UCSD-AML1 (cell line): ENCODE measurements around the gene ERFE.

Experiments used
- DNase-seq: peaks from one replicate; lab custom pipeline; 2025; ENCODE audit not compliant: unreplicated experiment; lab: John Stamatoyannopoulos, UW

Gene ERFE

DNA sequence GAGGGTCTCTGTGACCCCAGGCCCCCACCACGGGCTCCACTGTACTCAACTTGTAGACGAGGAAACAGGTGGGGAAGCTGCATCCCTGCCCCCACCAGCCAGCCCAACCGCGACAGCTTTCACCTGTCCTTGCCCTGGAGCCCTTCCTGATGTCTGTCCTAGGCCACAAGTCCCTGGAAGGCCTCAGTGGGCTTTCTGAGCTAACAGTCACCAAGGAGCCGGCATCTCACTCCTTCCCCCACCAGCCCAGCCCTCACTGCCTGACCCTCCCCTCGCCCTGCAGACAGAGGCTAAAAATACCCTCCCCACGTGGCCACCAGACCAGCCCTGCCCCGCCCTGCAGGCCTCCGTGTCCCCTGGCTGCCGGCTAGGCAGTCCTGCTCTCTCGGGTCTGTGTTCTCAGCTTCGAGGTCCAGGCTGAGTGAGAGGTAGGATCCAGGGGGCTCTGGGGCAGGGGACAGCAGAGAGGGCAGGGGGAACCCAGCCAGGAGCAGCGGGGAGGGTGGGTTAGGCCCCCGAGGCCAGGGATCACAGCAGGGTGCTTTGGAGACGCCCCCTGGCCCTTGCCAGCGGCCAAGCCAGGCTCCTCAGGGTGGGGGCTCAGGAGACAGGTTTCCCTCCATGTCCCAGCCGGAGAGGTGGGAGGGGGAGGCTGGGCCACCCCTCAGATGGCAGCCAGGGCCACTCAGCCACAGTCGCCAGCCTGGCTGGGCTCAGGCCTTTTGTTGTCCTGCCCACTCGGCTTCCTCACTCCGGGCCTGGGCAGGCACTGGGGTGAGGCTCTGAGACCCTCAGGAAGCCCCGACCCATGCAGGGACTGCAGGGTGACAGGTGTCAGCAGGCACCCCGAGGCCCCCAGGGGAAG is 20.2 kb upstream of the ERFE start, which contains the start of gene KLHL30:
Gene KLHL30 (plus strand): TSS at position 338 of the 865 bp plus-strand sequence. CDS start 2,087 bp downstream, outside the sequence.
- DNase-seq = no peak

DNA sequence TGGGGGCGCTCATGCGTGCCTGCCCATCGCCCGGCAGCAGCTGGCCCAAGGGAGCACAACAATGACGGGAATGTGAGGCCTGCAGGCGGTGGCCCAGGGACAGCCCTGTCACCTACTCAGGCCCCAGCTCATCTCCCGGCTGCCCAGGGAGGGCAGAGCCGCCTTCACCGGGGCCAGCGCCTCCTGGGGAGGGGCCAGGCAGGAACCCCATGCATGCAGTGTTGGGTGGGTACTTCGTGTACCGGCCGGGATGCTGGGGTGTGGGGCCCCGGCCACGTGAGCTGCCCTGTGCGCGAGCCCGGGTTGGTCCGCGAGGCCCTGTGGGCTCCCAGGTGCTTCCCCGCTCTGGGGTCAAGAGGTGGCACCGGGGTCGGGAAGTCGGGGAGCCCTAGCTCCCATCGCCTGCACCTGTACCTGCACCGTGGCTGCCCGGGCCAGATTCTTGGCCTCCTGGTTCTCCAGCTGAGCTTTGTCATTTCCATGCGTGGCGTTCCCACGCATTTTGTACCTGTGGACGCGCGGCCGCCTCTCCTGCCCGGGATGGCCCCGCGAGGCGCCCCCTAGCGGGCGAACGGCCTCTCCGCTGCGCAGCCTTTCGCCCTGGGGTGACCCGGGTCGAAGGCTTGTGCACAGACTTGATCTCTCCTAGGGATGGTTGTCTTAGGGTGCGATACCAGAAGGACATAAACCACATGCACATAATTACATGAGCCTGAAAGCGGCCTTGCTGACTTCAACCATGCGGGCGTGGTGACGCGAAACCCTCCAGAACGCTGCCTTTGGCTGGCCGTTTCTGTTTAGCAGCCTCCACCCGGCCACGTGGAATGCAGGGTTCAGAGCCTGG is 19.4 kb upstream of the ERFE start:
- no peak for DNase-seq

DNA sequence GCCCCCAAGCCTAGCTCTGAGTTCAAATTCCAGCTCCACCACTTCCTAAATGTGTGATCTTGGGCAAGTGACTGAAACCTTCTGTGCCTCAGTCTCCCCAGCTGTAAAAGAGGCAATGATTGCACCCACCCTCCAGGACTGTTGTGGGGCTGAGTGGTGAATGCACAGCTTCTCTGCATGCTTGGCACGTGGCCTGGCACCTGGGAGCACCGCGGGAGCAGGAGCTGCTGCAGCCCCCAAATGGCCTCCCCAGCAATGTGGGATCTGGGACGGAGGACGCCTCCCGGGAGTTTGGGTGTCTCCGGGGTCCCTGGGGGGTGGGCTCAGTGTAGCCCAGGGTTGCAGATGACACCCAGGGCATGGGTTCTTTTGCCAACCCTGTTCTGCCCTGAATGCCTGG is 18.7 kb upstream of the ERFE start:
- no peak for DNase-seq

DNA sequence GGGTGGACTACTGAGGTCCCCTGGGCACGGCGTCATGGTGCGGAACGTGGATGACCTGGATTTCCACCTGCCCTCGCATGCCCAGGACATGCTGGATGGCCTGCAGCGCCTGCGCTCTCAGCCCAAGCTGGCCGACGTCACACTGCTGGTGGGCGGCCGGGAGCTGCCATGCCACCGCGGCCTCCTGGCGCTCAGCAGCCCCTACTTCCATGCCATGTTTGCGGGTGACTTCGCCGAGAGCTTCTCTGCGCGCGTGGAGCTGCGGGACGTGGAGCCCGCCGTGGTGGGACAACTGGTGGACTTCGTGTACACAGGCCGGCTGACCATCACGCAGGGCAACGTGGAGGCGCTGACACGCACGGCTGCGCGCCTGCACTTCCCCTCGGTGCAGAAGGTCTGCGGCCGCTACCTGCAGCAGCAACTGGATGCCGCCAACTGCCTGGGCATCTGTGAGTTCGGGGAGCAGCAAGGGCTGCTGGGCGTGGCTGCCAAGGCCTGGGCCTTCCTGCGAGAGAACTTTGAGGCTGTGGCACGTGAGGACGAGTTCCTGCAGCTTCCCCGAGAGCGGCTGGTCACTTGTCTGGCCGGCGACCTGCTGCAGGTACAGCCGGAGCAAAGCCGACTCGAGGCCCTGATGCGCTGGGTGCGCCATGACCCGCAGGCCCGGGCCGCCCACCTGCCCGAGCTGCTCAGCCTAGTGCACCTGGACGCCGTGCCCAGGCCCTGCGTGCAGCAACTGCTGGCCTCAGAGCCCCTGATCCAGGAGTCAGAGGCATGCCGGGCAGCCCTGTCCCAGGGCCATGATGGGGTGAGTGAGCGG is 17.8 kb upstream of the ERFE start:
- DNase-seq = no peak

DNA sequence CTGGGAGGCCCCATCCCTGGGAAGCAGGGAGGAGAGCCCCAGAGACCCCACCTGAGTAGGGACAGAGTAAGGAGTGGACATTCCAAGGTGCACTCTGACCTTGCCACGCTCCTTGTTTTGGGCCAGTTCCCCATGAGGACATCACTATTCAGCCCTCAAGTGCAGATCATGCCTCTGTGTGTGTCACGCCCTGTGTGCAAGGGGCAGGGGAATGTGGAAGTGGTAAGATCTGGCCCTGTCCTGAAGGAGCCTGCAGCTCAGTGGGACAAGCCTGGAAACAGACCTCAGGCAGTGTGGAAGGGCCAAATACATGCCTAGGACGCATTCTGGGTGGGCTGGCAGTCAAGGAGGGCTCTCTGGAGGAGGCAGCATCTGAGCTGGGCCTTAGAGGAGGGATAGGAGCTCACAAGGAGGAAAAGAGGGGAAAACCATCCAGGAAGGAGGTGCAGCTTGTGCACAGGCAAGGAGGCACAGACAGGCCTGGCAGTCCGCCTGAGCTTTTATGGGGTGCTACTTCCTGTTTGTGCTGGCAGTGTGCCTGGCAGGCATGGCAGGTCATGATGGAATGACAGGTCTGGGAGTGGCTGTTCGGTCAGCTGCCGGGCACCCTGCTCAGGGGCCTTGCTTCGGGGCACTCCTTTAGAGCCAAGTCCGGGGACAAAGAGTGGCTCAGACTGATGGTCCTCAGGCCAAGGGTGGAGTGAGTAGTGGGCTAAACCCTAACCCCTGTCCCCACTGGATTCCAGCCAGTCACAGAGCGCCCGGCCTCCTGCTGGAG is 17.0 kb upstream of the ERFE start:
- peak; percentile 40 for DNase-seq

DNA sequence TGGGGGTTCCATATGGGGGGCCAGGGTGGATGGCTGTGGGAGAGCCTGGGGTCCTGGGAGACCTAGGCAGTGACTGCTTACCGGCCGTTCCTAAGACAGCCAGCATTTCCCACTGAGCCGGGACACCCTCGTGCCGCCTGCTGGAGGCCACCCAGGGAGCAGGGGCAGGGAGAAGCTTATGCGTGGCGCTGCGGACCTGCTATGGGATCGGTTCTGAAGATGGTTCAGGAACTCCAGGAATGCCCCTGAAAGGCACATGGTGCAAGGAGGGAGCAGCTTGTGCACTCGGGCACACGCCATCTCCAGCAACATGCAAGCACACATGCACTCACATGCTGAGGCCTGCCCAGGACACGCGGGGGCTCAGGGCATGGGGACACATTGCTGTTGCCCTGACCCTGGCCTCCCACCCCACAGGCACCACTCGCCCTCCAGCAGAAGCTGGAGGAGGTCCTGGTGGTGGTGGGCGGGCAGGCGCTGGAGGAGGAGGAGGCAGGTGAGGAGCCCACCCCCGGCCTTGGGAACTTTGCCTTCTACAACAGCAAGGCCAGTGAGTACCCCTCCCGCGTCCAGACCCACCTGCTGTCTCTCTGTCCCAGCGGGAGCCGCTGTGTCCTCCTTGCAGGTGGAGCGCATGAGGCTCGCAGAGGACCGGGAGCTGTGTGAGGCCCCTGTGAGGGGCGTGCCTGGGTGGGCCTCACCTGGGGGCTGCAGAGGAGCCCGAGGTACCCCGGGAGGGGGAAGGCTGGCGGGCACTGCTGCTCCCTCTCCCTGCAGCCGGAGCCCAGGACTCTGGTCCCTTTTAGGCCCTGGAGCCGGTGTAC is 16.2 kb upstream of the ERFE start:
- no peak for DNase-seq

DNA sequence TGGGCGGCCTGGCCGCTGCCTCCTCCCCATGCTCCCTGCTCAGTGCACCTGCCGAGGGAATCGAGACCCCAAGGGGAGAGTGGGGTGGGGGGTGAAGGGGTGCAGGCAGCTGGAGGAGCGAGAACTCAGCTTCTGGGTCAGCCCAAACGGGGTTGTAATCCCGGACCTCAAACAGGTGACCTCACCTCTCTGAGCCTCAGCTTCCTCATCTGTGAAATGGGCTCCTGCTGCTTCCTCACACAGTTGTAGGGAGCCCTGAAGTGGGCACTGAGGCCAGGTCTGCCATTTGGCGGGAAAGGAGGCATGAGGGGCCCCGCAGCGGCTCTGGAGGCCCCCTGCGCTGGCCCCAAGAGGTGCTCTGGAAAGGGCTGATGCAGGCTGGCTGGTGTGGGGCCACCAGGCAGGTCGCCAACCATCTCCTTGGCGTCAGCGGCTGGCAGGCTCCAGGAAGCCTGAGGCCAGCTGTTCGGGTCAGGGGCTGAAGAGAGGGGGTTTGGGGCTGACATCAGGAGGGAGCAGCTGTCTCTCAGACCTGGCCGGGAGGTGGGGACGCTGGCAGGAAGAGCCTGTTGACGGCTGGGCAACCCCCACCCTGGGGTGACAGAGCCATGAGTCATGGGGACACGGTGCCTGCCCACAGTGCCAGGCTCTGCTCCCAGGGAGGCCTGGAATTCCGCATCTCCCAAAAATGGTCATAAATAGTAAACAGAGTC is 15.4 kb upstream of the ERFE start:
- DNase-seq = peak; percentile 36

DNA sequence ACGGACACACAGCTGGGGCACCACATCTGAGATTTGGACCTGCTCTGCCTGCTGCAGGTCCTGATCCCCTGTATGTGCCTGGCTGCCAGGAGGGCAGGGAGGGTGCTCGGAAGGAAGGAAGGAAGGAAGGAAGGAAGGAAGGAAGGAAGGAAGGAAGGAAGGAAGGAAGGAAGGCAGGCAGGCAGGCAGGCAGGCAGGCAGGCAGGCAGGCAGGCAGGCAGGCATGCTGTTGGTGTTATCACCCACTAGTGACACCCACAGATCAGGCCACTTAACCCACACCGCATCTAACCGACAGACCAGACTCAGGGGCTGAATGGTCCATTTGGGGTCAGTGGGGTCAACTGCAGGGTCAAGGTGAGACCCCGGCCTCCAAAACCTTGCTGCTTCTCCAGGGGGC is 14.5 kb upstream of the ERFE start:
- DNase-seq = no peak

DNA sequence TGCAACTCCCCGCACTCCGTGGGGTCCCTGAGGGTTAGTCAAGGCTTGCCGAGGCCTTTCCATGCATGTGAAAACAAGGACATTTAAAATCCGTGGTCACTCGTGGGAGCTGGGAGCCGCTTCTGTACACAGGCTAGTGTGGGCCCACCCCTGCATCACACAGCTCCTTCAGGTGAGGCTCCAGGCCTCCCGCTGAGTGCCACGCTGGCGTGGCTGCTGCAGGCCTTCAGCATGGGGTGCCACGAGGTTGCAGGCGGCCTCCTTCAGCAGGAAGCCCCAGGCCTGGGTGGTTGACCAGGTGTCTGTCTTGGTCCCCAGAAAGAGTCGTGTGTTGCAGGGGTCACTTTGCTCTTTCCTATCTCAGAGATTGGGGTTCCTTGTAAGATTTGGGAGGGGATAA is 13.7 kb upstream of the ERFE start:
- DNase-seq = no peak

DNA sequence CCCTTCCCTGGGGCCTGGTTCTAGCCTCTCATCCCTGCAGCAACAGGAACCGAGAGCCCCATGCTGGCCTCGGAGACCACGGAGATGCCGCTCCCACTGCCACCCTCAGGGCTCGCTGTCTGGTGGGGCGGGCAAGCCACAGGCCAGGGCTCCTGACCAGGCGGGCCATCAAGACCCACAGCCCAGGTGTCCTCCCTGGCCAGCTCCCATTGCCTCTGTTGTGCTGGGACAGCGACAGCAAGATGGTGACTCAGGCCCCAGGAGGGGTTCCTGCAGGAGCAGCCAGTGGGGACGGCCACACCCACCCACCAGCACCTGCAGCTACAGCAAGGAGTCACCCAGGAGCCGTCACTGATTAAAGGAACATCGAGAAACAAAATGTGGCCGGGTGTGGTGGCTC is 12.9 kb upstream of the ERFE start:
- DNase-seq = no peak

DNA sequence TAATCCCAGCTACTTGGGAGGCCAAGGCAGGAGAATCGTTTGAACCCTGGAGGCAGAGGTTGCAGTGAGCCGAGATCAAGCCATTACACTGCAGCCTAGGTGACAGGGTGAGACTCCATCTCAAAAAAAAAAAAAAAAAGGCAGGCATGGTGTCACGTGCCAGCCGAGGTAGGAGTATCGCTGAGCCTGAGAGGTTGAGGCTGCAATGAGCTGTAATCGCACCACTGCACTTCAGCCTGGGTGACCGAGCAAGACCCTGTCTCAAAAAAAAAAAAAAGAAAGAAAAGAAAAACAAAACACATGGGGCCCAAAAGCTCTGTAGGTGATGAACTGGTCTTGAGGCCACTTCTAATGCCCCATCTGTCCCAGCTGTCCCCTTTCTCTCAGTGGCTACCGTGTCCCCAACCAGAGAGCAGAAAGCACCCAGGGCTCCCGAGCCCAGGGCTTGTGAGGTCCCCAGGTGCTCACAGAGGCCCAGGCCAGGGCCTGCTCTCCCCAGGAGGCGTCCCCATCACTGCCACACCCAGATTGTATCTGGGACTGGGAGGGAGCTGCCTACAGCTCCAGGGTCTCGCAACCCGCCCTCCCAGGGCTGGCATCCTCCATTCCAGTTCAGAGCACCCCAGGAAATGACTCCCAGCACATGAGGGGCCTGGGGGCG is 11.8 kb upstream of the ERFE start:
- DNase-seq = no peak

DNA sequence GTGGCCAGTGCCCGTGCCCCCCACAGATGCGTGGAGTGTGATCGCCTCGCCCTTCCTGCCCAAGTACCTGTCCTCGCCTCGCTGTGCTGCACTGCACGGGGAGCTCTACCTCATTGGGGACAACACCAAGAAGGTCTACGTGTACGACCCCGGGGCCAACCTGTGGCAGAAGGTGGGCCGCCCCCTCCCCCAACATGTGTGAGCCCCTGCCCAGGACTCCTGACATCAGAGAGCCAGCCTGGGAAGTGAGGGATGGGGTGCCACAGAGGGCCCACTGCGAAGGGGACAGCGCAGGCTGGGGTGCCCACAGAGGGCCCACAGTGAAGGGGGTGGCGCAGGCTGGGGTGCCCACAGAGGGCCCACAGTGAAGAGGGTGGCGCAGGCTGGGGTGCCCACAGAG is 9.8 kb upstream of the ERFE start:
- no peak for DNase-seq

DNA sequence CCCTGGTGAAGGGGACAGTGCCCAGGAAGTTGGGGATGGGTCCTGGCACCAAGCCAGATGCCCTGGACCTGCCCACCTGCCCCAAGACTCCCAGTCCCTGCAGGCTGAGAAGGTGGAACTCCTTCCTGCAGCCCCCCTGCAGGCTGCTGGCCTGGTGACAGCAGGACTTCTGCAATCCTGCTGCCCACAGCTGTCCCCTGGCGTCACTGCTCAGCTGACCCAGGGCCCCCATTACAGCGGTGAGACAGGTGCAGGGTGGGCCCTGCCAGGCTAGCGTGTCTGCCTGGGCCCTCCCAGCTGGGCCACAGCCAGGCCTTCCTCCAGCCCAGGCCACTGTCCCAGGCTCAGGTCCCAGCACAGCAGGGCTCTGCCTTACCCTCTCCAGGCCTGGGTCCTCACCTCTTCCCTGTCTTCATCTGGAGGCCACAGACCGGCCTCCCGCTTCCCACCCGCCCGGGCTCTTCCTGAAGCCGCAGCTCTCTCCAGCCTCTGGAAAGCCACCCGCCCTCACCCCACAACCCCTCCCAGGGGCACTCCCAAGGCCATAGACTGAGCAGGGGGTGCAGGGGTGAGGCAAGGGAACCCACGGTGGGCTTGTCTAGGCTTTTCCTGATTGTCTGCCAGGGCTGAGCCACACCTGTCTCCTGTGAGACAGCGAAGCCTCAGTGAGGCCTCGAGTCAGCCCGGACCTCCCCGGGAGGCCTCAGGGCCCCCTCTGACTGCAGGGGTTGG is 8.8 kb upstream of the ERFE start:
- DNase-seq = no peak

DNA sequence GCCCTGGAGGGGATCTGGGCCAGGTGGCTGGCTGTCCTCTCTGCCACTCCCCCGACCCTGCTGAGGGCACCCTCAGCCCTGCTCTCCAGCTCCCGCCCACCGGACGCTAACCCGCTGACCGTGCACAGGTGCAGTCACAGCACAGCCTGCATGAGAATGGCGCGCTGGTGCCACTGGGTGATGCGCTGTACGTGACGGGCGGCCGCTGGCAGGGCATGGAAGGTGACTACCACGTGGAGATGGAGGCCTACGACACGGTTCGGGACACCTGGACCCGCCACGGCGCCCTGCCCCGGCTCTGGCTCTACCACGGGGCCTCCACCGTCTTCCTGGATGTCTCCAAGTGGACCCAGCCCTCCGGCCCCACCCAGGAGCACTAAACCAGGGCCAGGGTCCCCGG is 8.1 kb upstream of the ERFE start:
- no peak for DNase-seq

DNA sequence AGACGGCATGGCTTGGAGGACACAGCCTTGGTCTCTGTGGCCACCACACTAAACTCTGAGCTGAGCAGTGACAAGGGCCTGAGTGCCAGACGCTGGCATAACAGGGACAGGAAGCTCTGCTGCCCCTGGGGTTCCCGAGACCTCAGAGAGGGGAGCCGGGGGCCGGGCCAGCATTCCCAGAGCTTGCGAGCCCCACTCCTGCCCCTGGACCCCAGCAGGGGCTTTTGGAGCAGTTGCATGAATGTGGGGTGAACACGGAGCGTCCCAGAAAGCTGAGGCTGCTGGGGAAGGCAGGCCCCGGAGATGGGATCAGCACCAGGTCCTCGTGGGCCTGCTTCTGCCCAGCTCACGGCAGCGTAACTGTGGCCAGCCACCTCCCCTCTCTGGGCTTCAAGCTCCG is 7.6 kb upstream of the ERFE start:
- DNase-seq = no peak

DNA sequence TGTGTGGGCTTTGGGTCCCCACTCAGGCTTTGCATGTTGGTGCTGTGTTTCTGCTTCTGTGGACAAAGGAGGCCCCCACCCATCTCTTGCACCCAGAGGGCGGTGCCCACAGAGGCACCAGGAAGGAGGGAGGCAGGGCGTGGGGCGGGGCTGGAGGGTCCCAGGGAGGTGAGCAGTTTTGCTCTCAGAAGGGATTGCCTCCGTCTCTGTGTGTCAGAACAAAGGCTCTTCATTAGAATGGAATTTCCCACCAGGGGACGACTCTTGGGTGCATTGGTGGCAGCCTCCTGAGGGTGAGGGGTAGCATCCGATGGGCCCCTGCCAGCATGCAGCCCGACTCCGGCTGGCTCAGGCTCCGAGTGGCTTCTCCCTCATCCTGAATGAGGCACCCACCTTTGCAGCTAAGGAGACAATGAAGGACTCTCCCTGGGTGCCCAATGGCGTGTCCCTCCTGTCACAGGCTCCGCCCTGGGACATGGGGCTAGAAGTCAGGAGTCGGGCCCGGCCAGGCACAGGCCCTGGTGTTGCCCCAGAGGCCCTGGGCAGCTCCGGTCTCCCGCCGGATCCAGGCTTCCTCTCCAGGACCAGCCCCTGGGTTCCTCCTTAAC is 7.0 kb upstream of the ERFE start:
- no peak for DNase-seq
